ENCODE results near the gene GSE1. TPM values are rescaled to one million over a fixed set of nuclear protein-coding genes. Genes with fewer than 3 reads are reported as not detected.

GSE1 gene
- total and polyA plus RNA-seq, 8 donors = 84.8 to 148 (median 112) TPM

- Histone ChIP-seq H3K4me1 (peaks cover 12 to 29% of the 10 kb centered on the region in 2 donors), H3K4me3 (no peak overlapping the region), H3K27ac (no peak overlapping the region), H3K27me3 (no peaks in the 10 kb centered on the region), H3K9me3 (no peaks in the 10 kb centered on the region), H3K36me3 (no peaks in the 10 kb centered on the region)
- no peak for ATAC-seq
- intact Hi-C loops (cut with DNase I) = loop anchor here in 1 of 2 donors (10.0 kb wide), 1 partner anchor 177 kb away; no protein-coding TSS in a partner anchor
- TF ChIP-seq, protein P1, sequence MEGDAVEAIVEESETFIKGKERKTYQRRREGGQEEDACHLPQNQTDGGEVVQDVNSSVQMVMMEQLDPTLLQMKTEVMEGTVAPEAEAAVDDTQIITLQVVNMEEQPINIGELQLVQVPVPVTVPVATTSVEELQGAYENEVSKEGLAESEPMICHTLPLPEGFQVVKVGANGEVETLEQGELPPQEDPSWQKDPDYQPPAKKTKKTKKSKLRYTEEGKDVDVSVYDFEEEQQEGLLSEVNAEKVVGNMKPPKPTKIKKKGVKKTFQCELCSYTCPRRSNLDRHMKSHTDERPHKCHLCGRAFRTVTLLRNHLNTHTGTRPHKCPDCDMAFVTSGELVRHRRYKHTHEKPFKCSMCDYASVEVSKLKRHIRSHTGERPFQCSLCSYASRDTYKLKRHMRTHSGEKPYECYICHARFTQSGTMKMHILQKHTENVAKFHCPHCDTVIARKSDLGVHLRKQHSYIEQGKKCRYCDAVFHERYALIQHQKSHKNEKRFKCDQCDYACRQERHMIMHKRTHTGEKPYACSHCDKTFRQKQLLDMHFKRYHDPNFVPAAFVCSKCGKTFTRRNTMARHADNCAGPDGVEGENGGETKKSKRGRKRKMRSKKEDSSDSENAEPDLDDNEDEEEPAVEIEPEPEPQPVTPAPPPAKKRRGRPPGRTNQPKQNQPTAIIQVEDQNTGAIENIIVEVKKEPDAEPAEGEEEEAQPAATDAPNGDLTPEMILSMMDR (IDR thresholded peaks at IDR 0.05) = no peak
- DNase-seq = no peak
Observed at GRCh38 chr16:85601730-85602401, 11.3 kb upstream of the GSE1 start.

GRCh38 chr16:85602402-85603202 lies 10.5 kb upstream of the GSE1 start:
- ATAC-seq = no peak

DNA sequence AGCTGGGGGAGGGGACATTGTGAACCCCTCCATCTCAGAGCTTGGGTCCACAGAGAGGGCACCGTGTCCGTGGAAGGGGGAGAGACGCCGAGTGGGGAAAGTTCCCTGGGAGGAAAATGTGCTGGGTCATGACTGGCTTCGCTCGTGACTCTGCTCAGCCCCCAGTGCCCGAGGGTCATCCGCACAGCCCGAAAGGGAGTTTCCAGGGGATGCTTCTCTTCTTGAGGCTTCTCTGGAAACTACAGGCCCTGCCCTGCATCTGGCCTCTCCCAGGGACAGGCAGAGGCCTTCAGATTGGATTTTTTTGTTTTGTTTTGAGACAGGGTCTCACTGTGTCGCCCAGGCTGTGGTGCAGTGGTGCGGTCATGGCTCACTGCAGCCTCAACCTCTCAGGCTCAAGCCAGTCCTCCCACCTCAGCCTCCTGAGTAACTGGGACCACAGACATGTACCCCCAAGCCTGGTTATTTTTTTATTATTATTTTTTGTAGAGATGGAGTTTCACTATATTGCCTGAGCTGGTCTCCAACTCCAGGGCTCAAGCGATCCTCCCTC lies 9.8 kb upstream of the GSE1 start:
- TF ChIP-seq, protein P1 (IDR thresholded peaks at IDR 0.05) = no peak
- Histone ChIP-seq H3K36me3 (no peaks in the 10 kb centered on the region), H3K27me3 (no peaks in the 10 kb centered on the region), H3K4me3 (no peak overlapping the region), H3K4me1 (peaks cover 21 to 40% of the 10 kb centered on the region in 2 donors), H3K27ac (no peak overlapping the region), H3K9me3 (no peaks in the 10 kb centered on the region)
- DNase-seq = no peak
- ATAC-seq = no peak
- intact Hi-C loops (cut with DNase I) = loop anchor here in 1 of 2 donors (10.0 kb wide), 1 partner anchor 178 kb away; no protein-coding TSS in a partner anchor

More at GRCh38 chr16:85602402-85603202, 10.5 kb upstream of the GSE1 start:
- H3K4me1 ChIP-seq = peaks cover 18 to 36% of the 10 kb centered on the region in 2 donors
- no peak overlapping the region for H3K4me3 ChIP-seq
- H3K9me3 ChIP-seq = no peaks in the 10 kb centered on the region
- DNase-seq = no peak
- H3K27ac ChIP-seq = no peak overlapping the region
- H3K36me3 ChIP-seq = no peaks in the 10 kb centered on the region
- H3K27me3 ChIP-seq = no peaks in the 10 kb centered on the region
- TF ChIP-seq, protein P1 (IDR thresholded peaks at IDR 0.05) = no peak
- intact Hi-C loops (cut with DNase I) = loop anchor here in 1 of 2 donors (10.0 kb wide), 1 partner anchor 178 kb away; no protein-coding TSS in a partner anchor

DNA sequence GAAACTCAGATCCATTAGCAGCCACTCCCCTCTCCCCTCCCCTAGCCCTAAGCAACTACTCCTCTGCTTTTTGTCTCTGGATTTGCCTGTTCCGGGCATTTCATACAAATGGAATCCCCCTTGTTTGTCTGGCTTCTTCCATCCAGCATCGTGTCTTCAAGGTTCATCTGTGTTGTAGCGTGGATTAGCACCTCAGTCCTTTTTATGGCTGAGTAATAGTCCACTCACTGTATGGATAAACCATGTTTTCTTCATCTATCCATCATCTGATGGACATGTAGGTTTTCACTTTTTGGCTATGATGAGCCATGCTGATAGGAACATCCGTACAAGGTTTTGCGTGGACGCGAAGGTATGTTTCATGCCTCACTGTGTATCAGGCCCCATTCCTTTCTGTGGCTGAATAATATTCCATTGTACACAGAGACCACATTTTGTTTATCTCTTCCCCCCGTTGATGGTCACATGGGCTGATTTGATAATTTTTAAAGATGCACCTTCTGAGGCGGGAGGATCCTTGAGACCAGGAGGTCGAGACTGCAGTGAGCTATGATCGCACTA lies 8.9 kb upstream of the GSE1 start:
- ATAC-seq (no peak), DNase-seq (no peak)
- TF ChIP-seq, protein P1 (IDR thresholded peaks at IDR 0.05) = no peak
- no peak overlapping the region for H3K4me3 ChIP-seq
- H3K4me1 ChIP-seq = peaks cover 21 to 43% of the 10 kb centered on the region in 2 donors
- H3K27me3 ChIP-seq = no peaks in the 10 kb centered on the region
- H3K27ac ChIP-seq = no peak overlapping the region
- no peaks in the 10 kb centered on the region for H3K36me3 ChIP-seq
- H3K9me3 ChIP-seq = no peaks in the 10 kb centered on the region
- intact Hi-C loops (cut with DNase I) = loop anchor here in 1 of 2 donors (10.0 kb wide), 1 partner anchor 179 kb away; no protein-coding TSS in a partner anchor

Data from left lung (tissue), 10 donors.